ENCODE results near the gene KLHL7. TPM values are rescaled to one million over a fixed set of nuclear protein-coding genes. Genes with fewer than 3 reads are reported as not detected.

The KLHL7 gene
- polyA plus RNA-seq (2013, experiment 1 of 2), result 26.5 TPM
- 27.6 TPM for polyA plus RNA-seq (2013, experiment 2 of 2)

- peak within 1 kb of the TSS; percentile 73 to 87 for H3K18ac ChIP-seq (ENCODE audit: low read depth in 1 of 2, low read length in 2 of 2)
These were observed at the start of gene KLHL7 for GRCh38 chr7:23105644-23106056. Gene KLHL7 (plus strand): TSS chr7:23105785. CDS start chr7:23106027, 242 bp downstream.

GRCh38 chr7:23058408-23059096 lies 47.0 kb upstream of the KLHL7 start:
- Histone ChIP-seq H3K27ac (ENCODE audit: low read length, poor library complexity, severe bottlenecking) (no peak overlapping the region), H4K8ac (ENCODE audit: low read length) (no peak overlapping the region), H2BK5ac (ENCODE audit: low read depth, low read length, poor library complexity, severe bottlenecking) (no peak overlapping the region), H2AK5ac (ENCODE audit: low read length, severe bottlenecking) (no peak overlapping the region), H3K4me2 (ENCODE audit: low read length, poor library complexity, severe bottlenecking) (no peak overlapping the region), H3K27me3 (ENCODE audit: control insufficient read depth in 1 of 2, insufficient read depth in 1 of 2, low read length in 2 of 2) (no peaks in the 10 kb centered on the region), H2AFZ (ENCODE audit: low read depth, low read length) (no peak overlapping the region), H3K18ac (ENCODE audit: low read depth in 1 of 2, low read length in 2 of 2) (no peak overlapping the region), H3K79me1 (replicated peaks; ENCODE audit: low read length, poor library complexity, severe bottlenecking) (no peaks in the 10 kb centered on the region), H3K4me1 (ENCODE audit: control insufficient read depth, insufficient read depth, low read depth, low read length) (no peaks in the 10 kb centered on the region), H4K91ac (ENCODE audit: low read length) (no peak overlapping the region), H3K4ac (ENCODE audit: low read depth in 1 of 2, low read length in 2 of 2) (no peak overlapping the region), H3K9me3 (ENCODE audit: control insufficient read depth, low read length) (no peaks in the 10 kb centered on the region), H3K9ac (ENCODE audit: low read length) (peak overlapping the region; percentile 70), H2BK12ac (ENCODE audit: low read length in 2 of 2) (no peak overlapping the region), H3K14ac (ENCODE audit: low read length in 2 of 2) (no peak overlapping the region), H3K4me3 (ENCODE audit: insufficient read depth in 1 of 2, low read depth in 1 of 2, low read length in 2 of 2) (peak overlapping the region in 1 of 2 experiments; percentile 7), H2BK120ac (ENCODE audit: low read depth, low read length) (no peak overlapping the region), H2BK15ac (ENCODE audit: low read depth, poor library complexity, severe bottlenecking) (no peak overlapping the region), H3K36me3 (ENCODE audit: control insufficient read depth in 1 of 2, insufficient read depth in 2 of 2, low read depth in 1 of 2, low read length in 2 of 2) (no peaks in the 10 kb centered on the region), H3K23ac (ENCODE audit: low read length in 2 of 2) (no peak overlapping the region)
- WGBS, result 84% methylated on average over 5 of the region's 6 CpGs
- DNase-seq, result no peak

More at GRCh38 chr7:23105644-23106056, at the start of gene KLHL7:
- H4K91ac ChIP-seq (ENCODE audit: low read length), result peak within 1 kb of the TSS; percentile 41
- peak within 1 kb of the TSS; percentile 90 to 98 for H3K4me3 ChIP-seq (ENCODE audit: insufficient read depth in 1 of 2, low read depth in 1 of 2, low read length in 2 of 2)
- peak within 1 kb of the TSS; percentile 90 for H3K27ac ChIP-seq (ENCODE audit: low read length, poor library complexity, severe bottlenecking)
- peak within 1 kb of the TSS; percentile 65 for H4K8ac ChIP-seq (ENCODE audit: low read length)
- no peaks in the 10 kb centered on the region for H3K4me1 ChIP-seq (ENCODE audit: control insufficient read depth, insufficient read depth, low read depth, low read length)
- H3K4me2 ChIP-seq (ENCODE audit: low read length, poor library complexity, severe bottlenecking), result peak within 1 kb of the TSS; percentile 84
- H2BK15ac ChIP-seq (ENCODE audit: low read depth, poor library complexity, severe bottlenecking), result peak within 1 kb of the TSS; percentile 91
- H3K9ac ChIP-seq (ENCODE audit: low read length), result peak within 1 kb of the TSS; percentile 92
- H3K14ac ChIP-seq (ENCODE audit: low read length in 2 of 2), result peak within 1 kb of the TSS in 1 of 2 experiments; percentile 57
- DNase-seq, result peak; percentile 93
- H2AFZ ChIP-seq (ENCODE audit: low read depth, low read length), result peak within 1 kb of the TSS; percentile 91
- peak within 1 kb of the TSS; percentile 71 to 83 for H3K4ac ChIP-seq (ENCODE audit: low read depth in 1 of 2, low read length in 2 of 2)
- no peaks in the 10 kb centered on the region for H3K27me3 ChIP-seq (ENCODE audit: control insufficient read depth in 1 of 2, insufficient read depth in 1 of 2, low read length in 2 of 2)
- H3K9me3 ChIP-seq (ENCODE audit: control insufficient read depth, low read length), result peaks cover 9% of the 10 kb centered on the region
- H2BK120ac ChIP-seq (ENCODE audit: low read depth, low read length), result peak within 1 kb of the TSS; percentile 69
- no peak within 1 kb of the TSS for H2AK5ac ChIP-seq (ENCODE audit: low read length, severe bottlenecking)
- H3K23ac ChIP-seq (ENCODE audit: low read length in 2 of 2), result peak within 1 kb of the TSS; percentile 63 to 83
- WGBS, result 0% methylated on average over 40 of the region's 40 CpGs
- peak within 1 kb of the TSS; percentile 10 for H2BK5ac ChIP-seq (ENCODE audit: low read depth, low read length, poor library complexity, severe bottlenecking)
- H3K79me1 ChIP-seq (replicated peaks; ENCODE audit: low read length, poor library complexity, severe bottlenecking), result peaks cover 2% of the 10 kb centered on the region
- peak within 1 kb of the TSS in 1 of 2 experiments; percentile 68 for H2BK12ac ChIP-seq (ENCODE audit: low read length in 2 of 2)
- no peaks in the 10 kb centered on the region for H3K36me3 ChIP-seq (ENCODE audit: control insufficient read depth in 1 of 2, insufficient read depth in 2 of 2, low read depth in 1 of 2, low read length in 2 of 2)

GRCh38 chr7:23061327-23061726 lies 44.3 kb upstream of the KLHL7 start:
- WGBS, result 87% methylated on average over 3 of the region's 6 CpGs
- H3K36me3 ChIP-seq (ENCODE audit: control insufficient read depth in 1 of 2, insufficient read depth in 2 of 2, low read depth in 1 of 2, low read length in 2 of 2), result no peaks in the 10 kb centered on the region

GRCh38 chr7:23062452-23062851 lies 43.1 kb upstream of the KLHL7 start:
- no peaks in the 10 kb centered on the region for H3K79me1 ChIP-seq (replicated peaks; ENCODE audit: low read length, poor library complexity, severe bottlenecking)

More at GRCh38 chr7:23061327-23061726, 44.3 kb upstream of the KLHL7 start:
- no peak overlapping the region for H3K4me3 ChIP-seq (ENCODE audit: insufficient read depth in 1 of 2, low read depth in 1 of 2, low read length in 2 of 2)
- H3K9me3 ChIP-seq (ENCODE audit: control insufficient read depth, low read length), result no peaks in the 10 kb centered on the region
- no peak overlapping the region for H3K23ac ChIP-seq (ENCODE audit: low read length in 2 of 2)
- H3K27ac ChIP-seq (ENCODE audit: low read length, poor library complexity, severe bottlenecking), result no peak overlapping the region
- H2BK12ac ChIP-seq (ENCODE audit: low read length in 2 of 2), result no peak overlapping the region
- DNase-seq, result no peak
- H2AK5ac ChIP-seq (ENCODE audit: low read length, severe bottlenecking), result no peak overlapping the region
- H4K8ac ChIP-seq (ENCODE audit: low read length), result no peak overlapping the region
- H3K9ac ChIP-seq (ENCODE audit: low read length), result no peak overlapping the region
- H2BK120ac ChIP-seq (ENCODE audit: low read depth, low read length), result no peak overlapping the region
- H3K4me1 ChIP-seq (ENCODE audit: control insufficient read depth, insufficient read depth, low read depth, low read length), result no peaks in the 10 kb centered on the region
- H3K14ac ChIP-seq (ENCODE audit: low read length in 2 of 2), result no peak overlapping the region
- H3K4ac ChIP-seq (ENCODE audit: low read depth in 1 of 2, low read length in 2 of 2), result no peak overlapping the region
- H2AFZ ChIP-seq (ENCODE audit: low read depth, low read length), result no peak overlapping the region
- no peak overlapping the region for H2BK15ac ChIP-seq (ENCODE audit: low read depth, poor library complexity, severe bottlenecking)
- no peak overlapping the region for H2BK5ac ChIP-seq (ENCODE audit: low read depth, low read length, poor library complexity, severe bottlenecking)
- H3K4me2 ChIP-seq (ENCODE audit: low read length, poor library complexity, severe bottlenecking), result no peak overlapping the region
- no peaks in the 10 kb centered on the region for H3K27me3 ChIP-seq (ENCODE audit: control insufficient read depth in 1 of 2, insufficient read depth in 1 of 2, low read length in 2 of 2)
- H3K79me1 ChIP-seq (replicated peaks; ENCODE audit: low read length, poor library complexity, severe bottlenecking), result no peaks in the 10 kb centered on the region
- H3K18ac ChIP-seq (ENCODE audit: low read depth in 1 of 2, low read length in 2 of 2), result no peak overlapping the region
- H4K91ac ChIP-seq (ENCODE audit: low read length), result no peak overlapping the region

More at GRCh38 chr7:23062452-23062851, 43.1 kb upstream of the KLHL7 start:
- Histone ChIP-seq H3K4me1 (ENCODE audit: control insufficient read depth, insufficient read depth, low read depth, low read length) (no peaks in the 10 kb centered on the region), H3K18ac (ENCODE audit: low read depth in 1 of 2, low read length in 2 of 2) (no peak overlapping the region), H3K23ac (ENCODE audit: low read length in 2 of 2) (no peak overlapping the region), H3K9ac (ENCODE audit: low read length) (no peak overlapping the region), H3K4ac (ENCODE audit: low read depth in 1 of 2, low read length in 2 of 2) (no peak overlapping the region), H4K8ac (ENCODE audit: low read length) (no peak overlapping the region), H2BK15ac (ENCODE audit: low read depth, poor library complexity, severe bottlenecking) (no peak overlapping the region), H4K91ac (ENCODE audit: low read length) (no peak overlapping the region), H3K36me3 (ENCODE audit: control insufficient read depth in 1 of 2, insufficient read depth in 2 of 2, low read depth in 1 of 2, low read length in 2 of 2) (no peaks in the 10 kb centered on the region), H3K4me3 (ENCODE audit: insufficient read depth in 1 of 2, low read depth in 1 of 2, low read length in 2 of 2) (no peak overlapping the region), H3K27me3 (ENCODE audit: control insufficient read depth in 1 of 2, insufficient read depth in 1 of 2, low read length in 2 of 2) (no peaks in the 10 kb centered on the region), H3K4me2 (ENCODE audit: low read length, poor library complexity, severe bottlenecking) (no peak overlapping the region), H3K14ac (ENCODE audit: low read length in 2 of 2) (no peak overlapping the region), H2BK120ac (ENCODE audit: low read depth, low read length) (no peak overlapping the region), H3K27ac (ENCODE audit: low read length, poor library complexity, severe bottlenecking) (no peak overlapping the region), H2BK5ac (ENCODE audit: low read depth, low read length, poor library complexity, severe bottlenecking) (no peak overlapping the region), H2BK12ac (ENCODE audit: low read length in 2 of 2) (no peak overlapping the region), H2AFZ (ENCODE audit: low read depth, low read length) (no peak overlapping the region), H2AK5ac (ENCODE audit: low read length, severe bottlenecking) (no peak overlapping the region), H3K9me3 (ENCODE audit: control insufficient read depth, low read length) (no peaks in the 10 kb centered on the region)
- DNase-seq, result no peak
- 98% methylated on average over 7 of the region's 7 CpGs for WGBS

All from mesenchymal stem cell (in vitro differentiated cells and primary cell).